GM12878 (cell line): ENCODE results near the gene SEMA5B. TPM values are rescaled to one million over a fixed set of nuclear protein-coding genes. Genes with fewer than 3 reads are reported as not detected.

ENCODE experiments used
- ATAC-seq: fragments of 200-7000 bp; cut with Tn5 transposase; 3 replicates; pipeline ENCODE4 v1.9.1; 2020; ENCODE audit warnings: mild to moderate bottlenecking, moderate library complexity
- BruUV-seq: library from RNA; stranded (reverse); fragments of 400-500 nt; replicated peaks from 2 replicates; lab custom pipeline; 2021; lab: Mats Ljungman, UMichigan
- CTCF ChIA-PET: fragments of 300-600 bp; sonication (Branson Sonifier 250); formaldehyde crosslinking; extraction: SDS; loops from one replicate; lab custom pipeline; 2021; ENCODE audit warnings: inconsistent platforms; lab: Yijun Ruan, JAX
- POLR2A ChIA-PET: fragments of 350-600 bp; formaldehyde crosslinking; extraction: SDS; loops from one replicate; lab custom pipeline; 2021; ENCODE audit warnings: inconsistent platforms; lab: Charles Lee
- RAD21 ChIA-PET: fragments of 300-600 bp; sonication (Branson Sonifier 250); formaldehyde crosslinking; loops from one replicate; lab custom pipeline; 2023; ENCODE audit warnings: antibody characterized with exemption; ENCODE audit not compliant: unreplicated experiment; lab: Charles Lee
- SMC1A ChIA-PET: fragments of 300-600 bp; sonication (Branson Sonifier 250); formaldehyde crosslinking; loops from one replicate; lab custom pipeline; 2023; ENCODE audit not compliant: unreplicated experiment, uncharacterized antibody; lab: Charles Lee
- DNase-seq: peaks from one replicate; pipeline ENCODE4 v3.0.0-alpha.2; 2011; ENCODE audit warnings: low read depth, low spot score
- FAIRE-seq: peaks from 3 replicates; lab custom pipeline; 2011; peaks lifted over from hg19 to GRCh38; lab: Jason Lieb, UNC
- H2AFZ ChIP-seq: 2 replicates; pipeline ENCODE4 v1.6.0; 2011; ENCODE audit warnings: low read depth, low read length, control low read depth; ENCODE audit not compliant: control insufficient read depth
- H3K27ac ChIP-seq: 2 replicates; pipeline ENCODE4 v1.5.1; 2011; ENCODE audit warnings: control low read depth; ENCODE audit not compliant: control insufficient read depth, insufficient read depth
- H3K27me3 ChIP-seq, 2 experiments: replicated peaks in 1 of 2; 2 replicates each; pipeline versions ENCODE4 v1.6.0 to v1.6.1; 2011; ENCODE audit warnings: low read length in 1 of 2; ENCODE audit not compliant: control insufficient read depth in 2 of 2, insufficient read depth in 2 of 2
- H3K36me3 ChIP-seq, 2 experiments: 2 replicates each; pipeline ENCODE4 v1.5.1; 2011; ENCODE audit warnings: low read length in 1 of 2; ENCODE audit not compliant: control insufficient read depth in 2 of 2, insufficient read depth in 2 of 2
- H3K4me1 ChIP-seq: 2 replicates; pipeline ENCODE4 v1.6.1; 2011; ENCODE audit warnings: mild to moderate bottlenecking, low read length, moderate library complexity, mixed read lengths; ENCODE audit not compliant: control insufficient read depth, insufficient read depth
- H3K4me2 ChIP-seq: 2 replicates; pipeline ENCODE4 v1.6.0; 2011; ENCODE audit warnings: control low read depth; ENCODE audit not compliant: control insufficient read depth, insufficient read depth
- H3K4me3 ChIP-seq: fragments of 200-600 bp; sonication (generic); 2 replicates; pipeline ENCODE4 v1.5.1; 2016
- H3K79me2 ChIP-seq: 2 replicates; pipeline ENCODE4 v1.6.0; 2011; ENCODE audit warnings: low read length; ENCODE audit not compliant: control insufficient read depth, insufficient read depth
- H3K9ac ChIP-seq: 2 replicates; pipeline ENCODE4 v1.8.0; 2011; ENCODE audit warnings: low read length, control low read depth, mixed read lengths; ENCODE audit not compliant: control insufficient read depth, insufficient read depth
- H3K9me3 ChIP-seq: replicated peaks from 3 replicates; pipeline ENCODE4 v1.5.1; 2011; ENCODE audit warnings: mild to moderate bottlenecking, low read length; ENCODE audit not compliant: control insufficient read depth, insufficient read depth
- H4K20me1 ChIP-seq: 2 replicates; pipeline ENCODE4 v1.6.0; 2011; ENCODE audit not compliant: control insufficient read depth, insufficient read depth
- CTCF ChIP-seq, 3 experiments: IDR thresholded peaks in 2 of 3; conservative IDR thresholded peaks in 1 of 3; 2 replicates each; pipeline ENCODE4 v1.5.1; 2011; ENCODE audit warnings: low read depth in 3 of 3, low read length in 3 of 3, mild to moderate bottlenecking in 3 of 3, control low read depth in 2 of 3, moderate library complexity in 2 of 3, inconsistent platforms in 1 of 3, mixed read lengths in 1 of 3; ENCODE audit not compliant: control insufficient read depth in 2 of 3, insufficient read depth in 1 of 3; ENCODE audit errors: extremely low read depth in 1 of 3
- EZH2 ChIP-seq: IDR thresholded peaks from 2 replicates; pipeline ENCODE4 v1.6.1; 2012; ENCODE audit warnings: low read depth, mild to moderate bottlenecking, control low read depth, inconsistent platforms, low read length, borderline replicate concordance; ENCODE audit not compliant: control insufficient read depth
- HDAC2 ChIP-seq: fragments of 200-600 bp; sonication (generic); IDR thresholded peaks from 2 replicates; pipeline ENCODE4 v1.6.1; 2017
- NR2C1 ChIP-seq: fragments of 450-650 bp; IDR thresholded peaks from 2 replicates; pipeline ENCODE4 v1.6.1; 2017; ENCODE audit warnings: antibody characterized with exemption, mild to moderate bottlenecking, moderate library complexity
- RAD21 ChIP-seq: IDR thresholded peaks from 2 replicates; pipeline ENCODE4 v1.6.1; 2011; ENCODE audit warnings: mild to moderate bottlenecking, low read depth, low read length, moderate library complexity; ENCODE audit not compliant: insufficient read depth
- SMC3 ChIP-seq: IDR thresholded peaks from 2 replicates; pipeline ENCODE4 v1.6.1; 2011; ENCODE audit warnings: low read length, improper control_type of control experiment, borderline replicate concordance
- WGBS: methylation state at CpG from one replicate; pipeline ENCODE4 v1.1.6; 2016; ENCODE audit warnings: low lambda C conversion rate; ENCODE audit not compliant: insufficient replicate concordance, insufficient coverage; ENCODE audit errors: missing lambda C conversion rate; 5-methylcytosine and 5-hydroxymethylcytosine counted together
- in situ Hi-C: fragments of 300-500 bp; cut with MboI; formaldehyde crosslinking; loops from 9 replicates; pipeline ENCODE4 v1.14.3; 2018; ENCODE audit warnings: mixed read lengths
- intact Hi-C: fragments of 100-400 bp; cut with micrococcal nuclease; formaldehyde crosslinking; loops from one replicate; pipeline ENCODE4 v1.14.2; 2022; ENCODE audit not compliant: unreplicated experiment
- polyA plus RNA-seq, 11 experiments: library from polyadenylated mRNA; depleted of rRNA in 4 of 11; unstranded in 6 of 11; stranded (reverse) in 5 of 11; fragments of >200 nt; fragmentation: Nextera tagmentation in 4 of 11; fragmentation: Illumina TruSeq in 1 of 11; extraction: Ambion mirVana in 4 of 11; extraction: Trizol in 1 of 11; gene quantifications; 1 replicate in 1 of 11; 2 replicates in 10 of 11; pipeline versions ENCODE4 v1.2.1 to v1.2.3, GENCODE V29; 2011 to 2016; ENCODE audit warnings: inconsistent platforms in 2 of 11, missing spikeins in 2 of 11, low read depth in 1 of 11
- total RNA-seq, 4 experiments: library from RNA; depleted of rRNA in 3 of 4; stranded (reverse); fragments of >200 nt in 3 of 4; fragmentation: Illumina TruSeq in 1 of 4; extraction: Trizol in 1 of 4; gene quantifications; 2 replicates each; pipeline versions ENCODE4 v1.2.1 to v1.2.3, GENCODE V29; 2013 to 2021

The SEMA5B gene
- total and polyA plus RNA-seq, 10 of the 15 experiments (the other 5 are each of a cell fraction or from before 2014, with no cell fraction given) = 0.05 TPM; not detected in 9

GRCh38 chr3:123028233-123028828 lies 768 bp upstream of the SEMA5B start:
- Histone ChIP-seq H3K27ac (no peak overlapping the region), H3K36me3 (no peaks in the 10 kb centered on the region), H2AFZ (peak overlapping the region; percentile 37), H3K9ac (no peak overlapping the region), H3K4me2 (peak overlapping the region; percentile 84), H3K27me3 (peaks cover 18 to 33% of the 10 kb centered on the region in 2 experiments), H3K79me2 (no peaks in the 10 kb centered on the region), H3K4me1 (peaks cover 6% of the 10 kb centered on the region), H4K20me1 (no peaks in the 10 kb centered on the region; the same call in 1 of the 2 replicates), H3K4me3 (peak overlapping the region; percentile 50; the same call in 1 of the 2 replicates), H3K9me3 (no peaks in the 10 kb centered on the region)
- POLR2A ChIA-PET = interaction anchor here (0.6 to 1.0 kb wide), 2 partner anchors 87 to 491 kb away, joined by 3 to 8 read pairs; no protein-coding TSS in a partner anchor
- SMC1A ChIA-PET = interaction anchor here (0.6 to 1.0 kb wide), 4 partner anchors 13 to 273 kb away, joined by 3 to 4 read pairs (median 4); no protein-coding TSS in a partner anchor
- ATAC-seq = peak; percentile 61
- CTCF ChIA-PET = interaction anchor here (0.5 to 4.1 kb wide), 18 partner anchors 8 to 1626 kb away, joined by 3 to 41 read pairs (median 3); no protein-coding TSS in a partner anchor
- BruUV-seq = no TSS peak
- no peak for FAIRE-seq
- intact Hi-C loops = loop anchor here (1.0 to 10.0 kb wide), 4 partner anchors 85 to 634 kb away; partner anchors contain the start of genes DTX3L and PARP9
- RAD21 ChIA-PET = interaction anchor here (0.8 to 5.7 kb wide), 5 partner anchors 86 to 636 kb away, joined by 3 to 32 read pairs (median 4); no protein-coding TSS in a partner anchor
- DNase-seq = no peak
- TF ChIP-seq HDAC2 (no peak), RAD21 (peak; percentile 73), NR2C1 (no peak), SMC3 (peak; percentile 76), EZH2 (peak; percentile 84; the same call in 1 of the 2 replicates), CTCF (IDR thresholded peaks at IDR 0.05 in 2 of 3, conservative IDR thresholded peaks at IDR 0.05 in 1 of 3; ENCODE audit: control insufficient read depth in 2 of 3, extremely low read depth in 1 of 3, insufficient read depth in 1 of 3, low read depth in 3 of 3, low read length in 3 of 3) (peak; percentile 35 to 67 (median 37); a peak in 4 of 6 replicates)
- 7% methylated on average over 21 of the region's 21 CpGs for WGBS
- in situ Hi-C loops = no loop called here
